Measurements from ENCODE around the gene LRP1. TPM values are rescaled to one million over a fixed set of nuclear protein-coding genes. Genes with fewer than 3 reads are reported as not detected.
A peak's percentile ranks its signal among the peaks of the same experiment; 100 is the strongest.

LRP1 gene
- total RNA-seq, 1 donor from 2014 or later = 954 TPM

- DNase-seq (ENCODE audit: low spot score) = no peak
These were observed 105.9 kb downstream of the LRP1 start for GRCh38 chr12:57234233-57234570.

GRCh38 chr12:57234571-57235016, 106.3 kb downstream of the LRP1 start:
- DNase-seq (ENCODE audit: low spot score) = no peak

GRCh38 chr12:57235017-57235727, 106.9 kb downstream of the LRP1 start:
- DNase-seq (ENCODE audit: low spot score) = no peak

- no peak for DNase-seq (ENCODE audit: low spot score)
These were observed 107.4 kb downstream of the LRP1 start for GRCh38 chr12:57235728-57236131.

- DNase-seq (ENCODE audit: low spot score) = no peak
These were observed 108.1 kb downstream of the LRP1 start for GRCh38 chr12:57236201-57236924.

- no peak for DNase-seq (ENCODE audit: low spot score)
These were observed 108.8 kb downstream of the LRP1 start for GRCh38 chr12:57236925-57237595.

- no peak for DNase-seq (ENCODE audit: low spot score)
These were observed 109.3 kb downstream of the LRP1 start for GRCh38 chr12:57237596-57237931.

- no peak for DNase-seq (ENCODE audit: low spot score)
These were observed 109.9 kb downstream of the LRP1 start for GRCh38 chr12:57237932-57238853.

GRCh38 chr12:57238854-57239554, 110.7 kb downstream of the LRP1 start:
- DNase-seq (ENCODE audit: low spot score) = peak; percentile 97

- no peak for DNase-seq (ENCODE audit: low spot score)
These were observed 111.3 kb downstream of the LRP1 start for GRCh38 chr12:57239587-57240065.

GRCh38 chr12:57240066-57240921, 112.0 kb downstream of the LRP1 start:
- DNase-seq (ENCODE audit: low spot score) = no peak

- DNase-seq (ENCODE audit: low spot score) = no peak
These were observed 112.7 kb downstream of the LRP1 start for GRCh38 chr12:57240926-57241401.

- DNase-seq (ENCODE audit: low spot score) = no peak
These were observed 113.4 kb downstream of the LRP1 start for GRCh38 chr12:57241402-57242310.

- no peak for DNase-seq (ENCODE audit: low spot score)
These were observed 114.0 kb downstream of the LRP1 start for GRCh38 chr12:57242329-57242690.

- DNase-seq (ENCODE audit: low spot score) = no peak
These were observed 114.6 kb downstream of the LRP1 start for GRCh38 chr12:57242691-57243454.

- peak; percentile 92 for DNase-seq (ENCODE audit: low spot score)
These were observed 115.4 kb downstream of the LRP1 start for GRCh38 chr12:57243521-57244311.

GRCh38 chr12:57244312-57244696, 116.0 kb downstream of the LRP1 start:
- peak; percentile 20 for DNase-seq (ENCODE audit: low spot score)
